B cell (primary cell): Measurements from ENCODE around the gene SH3BP2.

ENCODE experiments used
- EZH2 ChIP-seq: IDR thresholded peaks from 2 replicates; pipeline ENCODE4 v1.6.1; 2012; ENCODE audit warnings: borderline replicate concordance, low read depth, mild to moderate bottlenecking, moderate library complexity, low read length; ENCODE audit not compliant: insufficient read depth, poor library complexity, severe bottlenecking
- TF ChIP-seq, protein P1 (sequence below): fragments of 200-600 bp; IDR thresholded peaks from one replicate; pipeline ENCODE4 v1.8.0; 2022; ENCODE audit warnings: antibody characterized with exemption, mild to moderate bottlenecking

DNA sequence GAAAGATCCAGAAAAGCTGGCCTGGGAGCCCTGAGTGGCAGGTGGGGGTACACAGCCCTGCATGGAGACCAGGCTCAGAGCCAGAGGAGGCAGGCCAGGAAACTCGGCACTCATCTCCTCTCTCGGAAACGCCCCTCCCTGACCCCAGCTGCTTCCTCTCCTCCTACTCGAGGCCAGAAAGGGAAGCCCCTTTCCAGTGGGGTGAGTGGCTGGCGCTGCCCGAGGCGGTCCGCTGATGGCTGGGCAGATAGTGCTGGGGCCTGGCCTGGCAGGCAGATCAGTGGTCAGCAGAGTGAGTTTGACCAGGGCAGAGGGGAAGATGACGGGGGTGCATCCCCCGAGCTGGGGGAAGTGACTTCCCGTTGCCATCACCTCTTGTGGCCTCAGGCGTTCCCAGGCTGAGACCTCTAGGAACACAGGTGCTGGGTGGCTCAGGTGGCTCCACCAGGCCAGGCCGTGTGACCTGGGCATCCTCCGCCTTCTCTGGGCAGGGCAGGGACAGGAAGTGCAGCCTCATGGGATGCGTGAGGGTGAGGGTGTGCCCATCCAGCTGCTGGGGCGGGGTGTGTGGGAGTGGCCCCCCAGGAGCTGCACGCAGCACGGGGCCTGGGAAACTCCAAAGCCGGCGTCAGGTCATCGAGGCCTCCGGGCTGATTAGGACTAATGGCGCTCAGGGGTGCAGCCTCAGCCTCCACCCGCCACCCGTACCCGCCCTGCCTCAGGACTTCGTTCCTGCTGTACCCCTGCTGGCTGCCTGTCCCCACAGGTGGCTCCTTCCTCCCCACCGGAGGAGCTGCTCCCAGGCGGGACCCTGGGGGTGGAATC is 5.7 kb downstream of the SH3BP2 start:
- TF ChIP-seq, protein P1, sequence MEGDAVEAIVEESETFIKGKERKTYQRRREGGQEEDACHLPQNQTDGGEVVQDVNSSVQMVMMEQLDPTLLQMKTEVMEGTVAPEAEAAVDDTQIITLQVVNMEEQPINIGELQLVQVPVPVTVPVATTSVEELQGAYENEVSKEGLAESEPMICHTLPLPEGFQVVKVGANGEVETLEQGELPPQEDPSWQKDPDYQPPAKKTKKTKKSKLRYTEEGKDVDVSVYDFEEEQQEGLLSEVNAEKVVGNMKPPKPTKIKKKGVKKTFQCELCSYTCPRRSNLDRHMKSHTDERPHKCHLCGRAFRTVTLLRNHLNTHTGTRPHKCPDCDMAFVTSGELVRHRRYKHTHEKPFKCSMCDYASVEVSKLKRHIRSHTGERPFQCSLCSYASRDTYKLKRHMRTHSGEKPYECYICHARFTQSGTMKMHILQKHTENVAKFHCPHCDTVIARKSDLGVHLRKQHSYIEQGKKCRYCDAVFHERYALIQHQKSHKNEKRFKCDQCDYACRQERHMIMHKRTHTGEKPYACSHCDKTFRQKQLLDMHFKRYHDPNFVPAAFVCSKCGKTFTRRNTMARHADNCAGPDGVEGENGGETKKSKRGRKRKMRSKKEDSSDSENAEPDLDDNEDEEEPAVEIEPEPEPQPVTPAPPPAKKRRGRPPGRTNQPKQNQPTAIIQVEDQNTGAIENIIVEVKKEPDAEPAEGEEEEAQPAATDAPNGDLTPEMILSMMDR: no peak
- no peak for TF ChIP-seq EZH2
